Naive B cell (primary cell): ENCODE measurements around the gene ZNF611. TPM values are rescaled to one million over a fixed set of nuclear protein-coding genes. Genes with fewer than 3 reads are reported as not detected.

Experiments
- ATAC-seq, 2 donors: fragments of 150-1000 bp; cut with Tn5 transposase; 2 replicates each; pipeline ENCODE4 v1.10.0; 2021; ENCODE audit warnings: low read depth in 2 of 2, mild to moderate bottlenecking in 2 of 2, moderate library complexity in 2 of 2
- DNase-seq: peaks from one replicate; pipeline ENCODE4 v3.0.0; 2022
- H3K27ac Mint-ChIP-seq, 6 donors: one replicate each; pipeline ENCODE4 v1.8.0; 2020 to 2022; ENCODE audit warnings: mild to moderate bottlenecking in 6 of 6, mixed read lengths in 6 of 6, moderate library complexity in 5 of 6, inconsistent platforms in 2 of 6
- H3K27me3 Mint-ChIP-seq, 3 donors: one replicate each; pipeline ENCODE4 v1.8.0; 2021 to 2022; ENCODE audit warnings: mixed read lengths in 3 of 3, mild to moderate bottlenecking in 1 of 3
- H3K36me3 Mint-ChIP-seq, 2 donors: one replicate each; pipeline ENCODE4 v1.8.0; 2020 to 2022; ENCODE audit warnings: mixed read lengths in 2 of 2, inconsistent platforms in 1 of 2, mild to moderate bottlenecking in 1 of 2
- H3K4me1 Mint-ChIP-seq, 3 donors: one replicate each; pipeline ENCODE4 v1.8.0; 2020 to 2022; ENCODE audit warnings: mixed read lengths in 3 of 3, inconsistent platforms in 1 of 3, mild to moderate bottlenecking in 1 of 3, moderate library complexity in 1 of 3
- H3K4me3 Mint-ChIP-seq, 8 donors: one replicate each; pipeline ENCODE4 v1.8.0; 2020 to 2022; ENCODE audit warnings: mild to moderate bottlenecking in 8 of 8, mixed read lengths in 8 of 8, moderate library complexity in 8 of 8, inconsistent platforms in 2 of 8
- H3K9me3 Mint-ChIP-seq, 7 donors: one replicate each; pipeline ENCODE4 v1.8.0; 2020 to 2022; ENCODE audit warnings: mixed read lengths in 7 of 7, mild to moderate bottlenecking in 5 of 7, inconsistent platforms in 2 of 7, moderate library complexity in 1 of 7
- polyA plus RNA-seq, 6 donors: library from polyadenylated mRNA; unstranded; fragments of 300-500 nt; fragmentation: Illumina TruSeq; gene quantifications; one replicate each; pipeline ENCODE4 v1.2.3, GENCODE V29; 2021; ENCODE audit warnings: low read depth in 6 of 6

The ZNF611 gene
- polyA plus RNA-seq, 6 donors from 2014 or later: 14.2 to 53.5 (median 35.9) TPM

GRCh38 chr19:52665027-52665426 is 69.8 kb downstream of the ZNF611 start:
- peaks cover 9 to 13% of the 10 kb centered on the region in 2 donors for H3K36me3 Mint-ChIP-seq
- DNase-seq (no peak), ATAC-seq (no peak)
- peaks cover 3 to 15% (median 8%) of the 10 kb centered on the region in 3 donors for H3K4me1 Mint-ChIP-seq
- H3K27me3 Mint-ChIP-seq: no peaks in the 10 kb centered on the region
- no peak overlapping the region for H3K4me3 Mint-ChIP-seq
- H3K9me3 Mint-ChIP-seq: peaks cover 0 to 2% (median 0%) of the 10 kb centered on the region in 7 donors
- no peak overlapping the region for H3K27ac Mint-ChIP-seq

GRCh38 chr19:52664461-52664860 is 70.4 kb downstream of the ZNF611 start:
- H3K9me3 Mint-ChIP-seq: peaks cover 0 to under 1% (median 0%) of the 10 kb centered on the region in 7 donors
- H3K4me3 Mint-ChIP-seq: no peak overlapping the region
- H3K27ac Mint-ChIP-seq: peak overlapping the region in 2 of 6 donors; percentile 36 to 62

GRCh38 chr19:52662631-52663030 is 72.2 kb downstream of the ZNF611 start:
- H3K4me3 Mint-ChIP-seq: no peak overlapping the region
- no peak for DNase-seq
- peak overlapping the region in 1 of 6 donors; percentile 59 for H3K27ac Mint-ChIP-seq
- H3K36me3 Mint-ChIP-seq: peaks cover 13 to 31% of the 10 kb centered on the region in 2 donors
- H3K27me3 Mint-ChIP-seq: no peaks in the 10 kb centered on the region
- peaks cover 3 to 12% (median 6%) of the 10 kb centered on the region in 3 donors for H3K4me1 Mint-ChIP-seq
- peaks cover 0 to 2% (median 0%) of the 10 kb centered on the region in 7 donors for H3K9me3 Mint-ChIP-seq
- no peak for ATAC-seq

More at GRCh38 chr19:52664461-52664860, 70.4 kb downstream of the ZNF611 start:
- ATAC-seq (no peak), DNase-seq (no peak)
- Mint-ChIP-seq H3K27me3 (no peaks in the 10 kb centered on the region), H3K4me1 (peaks cover 3 to 12% (median 6%) of the 10 kb centered on the region in 3 donors), H3K36me3 (peaks cover 11 to 15% of the 10 kb centered on the region in 2 donors)

- no peaks in the 10 kb centered on the region for H3K27me3 Mint-ChIP-seq
- H3K4me1 Mint-ChIP-seq: peaks cover 3 to 9% (median 6%) of the 10 kb centered on the region in 3 donors
- H3K36me3 Mint-ChIP-seq: peaks cover 19 to 31% of the 10 kb centered on the region in 2 donors
- ATAC-seq (no peak), DNase-seq (no peak)
- peaks cover 0 to 3% (median 0%) of the 10 kb centered on the region in 7 donors for H3K9me3 Mint-ChIP-seq
- no peak overlapping the region for H3K27ac Mint-ChIP-seq
- H3K4me3 Mint-ChIP-seq: no peak overlapping the region
Measured at GRCh38 chr19:52660981-52661380, 73.9 kb downstream of the ZNF611 start.

- H3K9me3 Mint-ChIP-seq: peaks cover 0 to 4% (median 0%) of the 10 kb centered on the region in 7 donors
- H3K4me3 Mint-ChIP-seq: no peak overlapping the region
- no peak overlapping the region for H3K27ac Mint-ChIP-seq
- no peaks in the 10 kb centered on the region for H3K27me3 Mint-ChIP-seq
- peaks cover 25 to 39% of the 10 kb centered on the region in 2 donors for H3K36me3 Mint-ChIP-seq
- H3K4me1 Mint-ChIP-seq: peaks cover 0 to 6% (median 6%) of the 10 kb centered on the region in 3 donors
- no peak for ATAC-seq
- no peak for DNase-seq
Measured at GRCh38 chr19:52659013-52659412, 75.8 kb downstream of the ZNF611 start.

GRCh38 chr19:52658595-52658994 is 76.2 kb downstream of the ZNF611 start:
- ATAC-seq (no peak), DNase-seq (no peak)
- Mint-ChIP-seq H3K27me3 (no peaks in the 10 kb centered on the region), H3K4me1 (peaks cover 0 to 6% (median 6%) of the 10 kb centered on the region in 3 donors), H3K9me3 (peaks cover 0 to 6% (median 0%) of the 10 kb centered on the region in 7 donors), H3K36me3 (peaks cover 29 to 43% of the 10 kb centered on the region in 2 donors), H3K27ac (no peak overlapping the region), H3K4me3 (no peak overlapping the region)

GRCh38 chr19:52653161-52653560 is 81.7 kb downstream of the ZNF611 start:
- ATAC-seq: no peak
- DNase-seq: no peak
- H3K36me3 Mint-ChIP-seq: peaks cover 42 to 50% of the 10 kb centered on the region in 2 donors
- H3K27me3 Mint-ChIP-seq: no peaks in the 10 kb centered on the region
- peaks cover 5 to 39% (median 19%) of the 10 kb centered on the region in 7 donors for H3K9me3 Mint-ChIP-seq
- H3K4me1 Mint-ChIP-seq: no peaks in the 10 kb centered on the region
- H3K27ac Mint-ChIP-seq: no peak overlapping the region
- H3K4me3 Mint-ChIP-seq: no peak overlapping the region

Other genes starting within 250 kb of the ZNF611 start
- 10 to 100 TPM in 2 of 6 donors, 1 to 10 TPM in 3, not detected in 1; 8.8 to 20.2 (median 9.7) TPM for gene ZNF808, start 207.4 kb downstream of the ZNF611 start, polyA plus RNA-seq
- gene ZNF701, start 164.8 kb downstream of the ZNF611 start, polyA plus RNA-seq: 10 to 100 TPM; 16.5 to 31.2 (median 18.6) TPM
- gene ZNF83, start 96.7 kb downstream of the ZNF611 start, polyA plus RNA-seq: 10 to 100 TPM in 5 of 6 donors, 1 to 10 TPM in 1; 6.7 to 31.5 (median 14.8) TPM
- gene ZNF600, start 51.7 kb upstream of the ZNF611 start, polyA plus RNA-seq: 10 to 100 TPM in 4 of 6 donors, 1 to 10 TPM in 2; 8.2 to 21.9 (median 10.6) TPM
- 10 to 100 TPM; 16.7 to 37.8 (median 19.8) TPM for gene ZNF28, start 86.6 kb upstream of the ZNF611 start, polyA plus RNA-seq
- 10 to 100 TPM; 22.0 to 44.5 (median 30.3) TPM for gene ZNF468, start 122.6 kb upstream of the ZNF611 start, polyA plus RNA-seq
- 10 to 100 TPM in 2 of 6 donors, 1 to 10 TPM in 3, not detected in 1; 4.6 to 11.7 (median 7.3) TPM for gene ZNF320, start 162.6 kb upstream of the ZNF611 start, polyA plus RNA-seq
- gene ZNF888, start 188.4 kb upstream of the ZNF611 start, polyA plus RNA-seq: 1 to 10 TPM in 5 of 6 donors, not detected in 1; 1.7 to 5.2 (median 4.1) TPM
- 10 to 100 TPM; 12.1 to 22.9 (median 20.5) TPM for gene ZNF816, start 227.8 kb upstream of the ZNF611 start, polyA plus RNA-seq